ENCODE data around the gene NISCH.

- TF ChIP-seq RAD21 (IDR thresholded peaks at IDR 0.05; ENCODE audit: low read depth) (no peak), CEBPB (IDR thresholded peaks at IDR 0.05; ENCODE audit: low read depth) (no peak), YY1 (IDR thresholded peaks at IDR 0.05; ENCODE audit: extremely low read depth, insufficient replicate concordance, low read depth, low read length) (no peak), POLR2A (IDR thresholded peaks at IDR 0.05; ENCODE audit: borderline replicate concordance, extremely low read depth, insufficient read depth, insufficient read length) (no peak), CTCF (IDR thresholded peaks at IDR 0.05 in 2 of 3, conservative IDR thresholded peaks at IDR 0.05 in 1 of 3; ENCODE audit: borderline replicate concordance in 1 of 3, insufficient read depth in 1 of 3, low read depth in 2 of 3, low read length in 2 of 3) (no peak), REST (IDR thresholded peaks at IDR 0.05; ENCODE audit: low read depth) (no peak), EZH2 (IDR thresholded peaks at IDR 0.05) (no peak), ZNF274 (IDR thresholded peaks at IDR 0.05; ENCODE audit: low read depth, low read length) (no peak), TCF7L2 (IDR thresholded peaks at IDR 0.05; ENCODE audit: borderline replicate concordance, extremely low read depth, insufficient read depth, insufficient read length) (no peak), POLR2AphosphoS5 (IDR thresholded peaks at IDR 0.05; ENCODE audit: low read depth, low read length) (no peak), ZBTB33 (IDR thresholded peaks at IDR 0.05; ENCODE audit: extremely low read depth, insufficient replicate concordance, low read length) (no peak)
Measured at GRCh38 chr3:52524258-52524751, 68.9 kb downstream of the NISCH start.

All from HCT116 (cell line).